Stimulated activated CD8-positive, alpha-beta memory T cell treated with anti-CD3 and anti-CD28 coated beads, Interleukin-7, amount 100 ng/mL, for 48 hours (primary cell): ENCODE data around the gene PRSS53.

Source experiments
- DNase-seq, 2 donors: peaks; one replicate each; pipeline ENCODE4 v3.0.0-alpha.2; 2020; ENCODE audit warnings: low read depth in 1 of 2; ENCODE audit errors: extremely low read depth in 1 of 2

The PRSS53 gene

GRCh38 chr16:31055613-31056012, 33.1 kb downstream of the PRSS53 start:
- no peak for DNase-seq

- DNase-seq, result no peak
Measured at GRCh38 chr16:31052114-31052513, 36.6 kb downstream of the PRSS53 start.

DNA sequence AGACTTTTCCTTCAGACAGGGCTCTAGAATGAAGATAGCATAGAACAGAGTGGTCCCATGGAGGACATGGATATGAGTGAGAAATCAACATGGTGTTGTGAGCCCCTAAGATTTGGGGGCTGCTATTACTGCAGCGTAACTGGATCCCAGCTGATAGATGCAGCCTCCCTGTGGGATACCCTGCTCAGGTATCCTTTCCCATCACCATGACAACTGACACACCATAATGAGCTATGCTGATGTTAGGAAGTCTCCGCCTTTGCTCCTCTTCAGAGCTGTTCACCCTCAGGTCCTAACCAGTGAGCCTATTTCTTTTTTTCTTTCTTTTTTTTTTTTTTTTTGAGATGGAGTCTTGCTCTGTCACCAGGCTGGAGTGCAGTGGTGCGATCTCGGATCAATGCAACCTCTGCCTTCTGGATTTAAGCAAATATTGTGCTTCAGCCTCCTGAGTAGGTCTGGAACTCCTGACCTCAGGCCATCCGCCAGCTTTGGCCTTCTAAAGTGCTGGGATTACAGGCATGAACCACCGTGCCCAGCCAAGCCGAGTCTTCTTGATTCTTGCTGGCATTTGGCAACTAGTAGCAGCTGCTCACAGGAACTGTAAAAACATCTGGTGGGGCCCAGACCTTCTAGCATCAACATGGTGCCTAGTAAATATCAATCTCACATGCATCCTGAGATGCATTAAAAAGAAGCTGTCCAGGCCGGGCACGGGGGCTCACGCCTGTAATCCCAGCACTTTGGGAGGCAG, 38.3 kb downstream of the PRSS53 start:
- no peak for DNase-seq

GRCh38 chr16:31043898-31044481, 44.8 kb downstream of the PRSS53 start:
- DNase-seq, result no peak

DNA sequence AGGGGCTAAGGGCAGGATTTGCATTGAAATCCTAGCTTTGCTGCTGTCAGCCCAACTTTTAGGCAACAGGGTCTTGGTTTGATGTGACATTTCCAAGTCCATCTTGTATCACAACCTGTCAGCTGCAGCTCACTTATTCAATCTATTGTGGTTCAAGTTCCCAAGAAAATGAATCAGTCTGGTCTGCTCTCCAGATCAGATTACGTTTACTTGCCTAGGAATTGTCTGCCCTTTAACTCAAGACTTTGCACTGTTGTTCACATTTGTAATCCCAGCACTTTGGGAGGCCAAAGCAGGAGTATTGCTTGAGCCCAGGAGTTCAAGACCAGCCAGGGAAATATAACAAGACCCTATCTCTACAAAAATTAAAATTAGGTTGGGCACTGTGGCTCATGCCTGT, 45.4 kb downstream of the PRSS53 start:
- no peak for DNase-seq

- DNase-seq, result no peak
Measured at GRCh38 chr16:31042866-31043265, 45.9 kb downstream of the PRSS53 start.

DNA sequence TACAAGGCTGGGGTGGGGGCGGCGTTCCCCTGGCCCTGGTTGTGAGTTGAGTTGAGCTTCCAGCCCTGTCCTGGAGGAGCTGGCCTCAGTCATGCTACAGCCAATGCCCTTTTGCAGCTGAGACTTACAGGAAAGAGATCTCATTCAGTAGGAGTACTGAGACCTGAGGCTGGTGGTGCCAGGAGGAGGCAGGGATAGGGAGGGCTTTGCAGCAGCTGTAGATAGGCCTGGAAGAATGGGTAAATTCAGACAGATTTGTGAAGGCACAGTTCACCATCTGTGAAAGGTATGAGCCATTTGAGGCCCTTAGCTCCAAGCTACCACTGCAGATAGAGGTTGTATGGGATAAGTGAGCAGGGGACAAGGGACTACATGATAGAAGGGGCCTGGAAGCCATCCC, 49.8 kb downstream of the PRSS53 start:
- no peak for DNase-seq

DNA sequence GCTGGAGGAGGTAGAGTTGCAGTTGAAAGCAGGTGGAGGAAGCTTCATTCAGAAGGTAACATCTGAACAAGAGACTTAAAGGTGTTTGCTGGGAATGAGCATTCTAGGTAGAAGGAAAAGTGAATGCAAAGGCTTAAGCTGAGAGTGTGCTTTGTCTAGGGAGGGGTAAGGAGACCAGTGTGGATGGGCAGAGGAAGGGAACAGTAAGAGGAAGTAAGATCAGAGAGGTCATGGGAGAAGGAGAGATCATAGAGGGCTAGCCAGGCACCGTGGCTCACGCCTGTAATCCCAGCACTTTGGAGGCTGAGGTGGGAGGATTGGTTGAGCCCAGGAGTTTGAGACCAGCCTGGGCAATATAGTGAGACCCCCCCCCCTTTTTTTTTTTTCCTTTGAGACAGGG, 52.1 kb downstream of the PRSS53 start:
- no peak for DNase-seq

DNA sequence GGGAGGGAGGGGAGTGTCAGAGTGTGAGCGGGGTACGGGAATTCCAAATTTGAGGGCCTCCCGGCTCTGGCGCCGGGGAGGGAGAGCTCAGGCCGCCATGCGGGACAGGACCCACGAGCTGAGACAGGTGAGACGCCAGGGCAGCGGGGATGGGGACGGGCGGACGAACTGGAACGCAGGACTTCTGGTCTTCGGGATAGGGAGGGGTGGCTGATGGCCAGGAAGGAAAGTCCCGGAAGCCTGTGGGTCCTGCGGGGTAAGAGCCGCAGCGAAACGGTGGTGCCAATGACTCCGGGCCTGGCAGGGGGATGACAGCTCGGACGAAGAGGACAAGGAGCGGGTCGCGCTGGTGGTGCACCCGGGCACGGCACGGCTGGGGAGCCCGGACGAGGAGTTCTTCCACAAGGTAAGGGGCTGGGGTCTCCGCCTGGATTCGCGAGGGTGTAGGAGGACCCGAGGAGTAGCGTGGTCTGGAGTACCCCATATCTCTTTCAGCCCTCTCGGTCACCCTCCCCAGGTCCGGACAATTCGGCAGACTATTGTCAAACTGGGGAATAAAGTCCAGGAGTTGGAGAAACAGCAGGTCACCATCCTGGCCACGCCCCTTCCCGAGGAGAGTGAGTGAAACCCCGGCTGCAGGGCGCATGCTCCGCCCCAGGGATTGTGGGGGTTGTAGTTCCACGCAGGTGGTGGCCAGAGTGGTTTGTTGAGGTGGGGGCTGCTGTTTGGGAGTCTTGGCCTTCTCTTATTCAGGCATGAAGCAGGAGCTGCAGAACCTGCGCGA, 54.8 kb downstream of the PRSS53 start:
- DNase-seq, result peak; percentile 74 to 85
